Memory B cell (primary cell): ENCODE results near the gene PAXIP1.
A peak's percentile ranks its signal among the peaks of the same experiment; 100 is the strongest.

Experiments
- ATAC-seq: fragments of 150-1000 bp; cut with Tn5 transposase; 2 replicates; pipeline ENCODE4 v1.10.0; 2021; ENCODE audit warnings: low read depth, mild to moderate bottlenecking, moderate library complexity
- DNase-seq, 2 donors: peaks; one replicate each; pipeline ENCODE4 v3.0.0; 2022; ENCODE audit warnings: low spot score in 2 of 2
- H3K27ac Mint-ChIP-seq: one replicate; pipeline ENCODE4 v1.8.0; 2022; ENCODE audit warnings: mild to moderate bottlenecking, moderate library complexity, mixed read lengths
- H3K27me3 Mint-ChIP-seq: one replicate; pipeline ENCODE4 v1.8.0; 2022; ENCODE audit warnings: mixed read lengths
- H3K36me3 Mint-ChIP-seq: one replicate; pipeline ENCODE4 v1.8.0; 2022; ENCODE audit warnings: mild to moderate bottlenecking, mixed read lengths
- H3K4me1 Mint-ChIP-seq: one replicate; pipeline ENCODE4 v1.8.0; 2022; ENCODE audit warnings: mixed read lengths
- H3K4me3 Mint-ChIP-seq: one replicate; pipeline ENCODE4 v1.8.0; 2022; ENCODE audit warnings: mild to moderate bottlenecking, moderate library complexity, mixed read lengths
- H3K9me3 Mint-ChIP-seq: one replicate; pipeline ENCODE4 v1.8.0; 2022; ENCODE audit warnings: mixed read lengths

The PAXIP1 gene

DNA sequence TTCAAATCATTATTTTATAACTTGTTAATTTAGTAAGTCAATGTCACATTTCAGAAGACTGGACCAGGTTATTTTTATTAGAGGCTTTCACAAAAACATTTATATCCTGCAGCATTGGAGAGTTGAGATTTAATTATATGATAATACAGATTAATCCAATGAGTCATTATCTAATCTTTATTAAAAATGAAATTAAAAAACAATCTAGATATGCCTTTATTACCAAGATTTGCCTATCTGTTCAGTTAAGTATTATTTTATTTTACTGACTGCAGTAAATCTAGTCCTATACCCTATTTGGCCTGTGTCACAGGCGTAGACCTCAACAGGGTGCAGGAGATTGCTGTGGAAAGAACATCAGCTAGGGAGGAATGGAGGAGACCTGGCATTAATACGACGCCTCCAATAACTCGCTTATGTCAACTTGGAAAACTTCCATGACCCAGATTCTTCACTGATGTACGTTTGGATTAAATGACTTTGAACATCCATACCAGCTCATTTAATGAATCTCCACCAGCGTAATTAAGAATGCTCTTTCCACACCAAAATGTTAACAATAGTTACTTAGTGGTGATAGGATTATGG is 18.2 kb downstream of the PAXIP1 start:
- DNase-seq (no peak), ATAC-seq (no peak)
- Mint-ChIP-seq H3K4me1 (peaks cover 13% of the 10 kb centered on the region), H3K27ac (no peak overlapping the region), H3K9me3 (no peaks in the 10 kb centered on the region), H3K36me3 (peaks cover 20% of the 10 kb centered on the region), H3K27me3 (no peaks in the 10 kb centered on the region), H3K4me3 (no peak overlapping the region)

GRCh38 chr7:154978017-154978416 is 24.9 kb downstream of the PAXIP1 start:
- ATAC-seq (no peak), DNase-seq (no peak)
- H3K36me3 Mint-ChIP-seq, result peaks cover 37% of the 10 kb centered on the region
- H3K9me3 Mint-ChIP-seq, result peaks cover 3% of the 10 kb centered on the region
- no peak overlapping the region for H3K4me3 Mint-ChIP-seq
- no peak overlapping the region for H3K27ac Mint-ChIP-seq
- H3K27me3 Mint-ChIP-seq, result no peaks in the 10 kb centered on the region
- peaks cover 28% of the 10 kb centered on the region for H3K4me1 Mint-ChIP-seq

DNA sequence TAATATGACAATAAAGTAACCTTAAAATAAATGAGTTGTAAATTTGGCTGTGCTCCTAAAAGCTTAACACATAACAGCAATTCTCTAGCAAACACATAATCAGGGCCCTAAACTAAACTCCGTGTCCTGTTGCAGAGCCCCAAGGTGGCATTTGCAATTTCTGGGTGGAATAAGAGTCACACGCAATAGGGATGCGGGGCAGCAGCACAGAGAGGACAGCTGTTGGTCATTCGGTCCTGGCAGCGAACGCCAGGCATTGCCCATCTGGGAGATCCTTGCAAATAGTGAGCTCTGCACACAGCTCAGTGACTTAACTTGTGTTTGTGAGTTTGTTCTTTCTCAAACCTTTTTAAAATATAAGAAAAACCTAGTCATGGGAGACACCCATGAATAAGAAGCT is 25.7 kb downstream of the PAXIP1 start:
- H3K4me1 Mint-ChIP-seq, result peaks cover 28% of the 10 kb centered on the region
- no peaks in the 10 kb centered on the region for H3K27me3 Mint-ChIP-seq
- H3K27ac Mint-ChIP-seq, result no peak overlapping the region
- peaks cover 37% of the 10 kb centered on the region for H3K36me3 Mint-ChIP-seq
- no peak for DNase-seq
- H3K9me3 Mint-ChIP-seq, result peaks cover 3% of the 10 kb centered on the region
- ATAC-seq, result no peak
- no peak overlapping the region for H3K4me3 Mint-ChIP-seq

- no peak overlapping the region for H3K4me3 Mint-ChIP-seq
- H3K27me3 Mint-ChIP-seq, result no peaks in the 10 kb centered on the region
- H3K27ac Mint-ChIP-seq, result no peak overlapping the region
- H3K9me3 Mint-ChIP-seq, result peaks cover 3% of the 10 kb centered on the region
- peaks cover 37% of the 10 kb centered on the region for H3K36me3 Mint-ChIP-seq
- H3K4me1 Mint-ChIP-seq, result peaks cover 28% of the 10 kb centered on the region
- ATAC-seq (no peak), DNase-seq (no peak)
Observed at GRCh38 chr7:154976844-154977243, 26.1 kb downstream of the PAXIP1 start.

GRCh38 chr7:154975984-154976383 is 26.9 kb downstream of the PAXIP1 start:
- DNase-seq (no peak), ATAC-seq (no peak)
- peaks cover 28% of the 10 kb centered on the region for H3K4me1 Mint-ChIP-seq

GRCh38 chr7:154973381-154973780 is 29.5 kb downstream of the PAXIP1 start:
- H3K4me3 Mint-ChIP-seq, result no peak overlapping the region
- H3K27ac Mint-ChIP-seq, result peak overlapping the region; percentile 14

More at GRCh38 chr7:154975984-154976383, 26.9 kb downstream of the PAXIP1 start:
- Mint-ChIP-seq H3K4me3 (no peak overlapping the region), H3K36me3 (peaks cover 40% of the 10 kb centered on the region), H3K9me3 (peaks cover 3% of the 10 kb centered on the region), H3K27ac (peak overlapping the region; percentile 85), H3K27me3 (no peaks in the 10 kb centered on the region)

DNA sequence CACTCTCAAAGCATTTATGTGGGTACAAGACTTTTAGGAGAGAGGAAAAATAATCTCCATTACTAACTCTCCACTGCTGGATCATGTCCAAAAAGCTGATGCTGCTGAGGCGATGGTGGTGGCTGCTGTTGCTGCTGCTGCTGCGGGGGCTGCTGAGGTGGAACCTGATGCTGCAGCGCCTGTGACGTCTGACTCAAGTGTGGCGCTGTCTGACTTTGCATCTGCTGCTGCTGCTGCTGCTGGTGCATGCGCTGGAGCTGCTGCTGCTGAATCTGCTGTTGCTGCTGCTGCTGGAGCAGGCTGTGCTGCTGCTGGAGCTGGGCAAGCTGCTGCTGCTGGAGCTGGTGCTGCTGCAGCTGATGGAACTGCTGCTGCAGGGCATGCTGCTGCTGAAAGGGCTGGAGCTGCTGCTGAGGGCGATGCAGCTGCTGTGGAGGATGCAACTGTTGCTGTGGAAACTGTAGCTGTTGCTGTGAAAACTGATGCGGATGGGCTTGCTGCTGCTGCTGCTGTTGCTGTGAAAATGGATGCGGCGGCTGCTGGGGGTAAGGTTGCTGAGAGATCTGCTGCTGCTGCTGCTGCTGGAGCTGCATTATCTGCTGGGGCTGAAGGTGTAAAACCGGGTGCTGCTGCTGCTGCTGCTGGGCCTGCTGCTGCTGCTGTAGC is 34.5 kb downstream of the PAXIP1 start:
- no peaks in the 10 kb centered on the region for H3K9me3 Mint-ChIP-seq
- peaks cover 2% of the 10 kb centered on the region for H3K4me1 Mint-ChIP-seq
- no peak overlapping the region for H3K27ac Mint-ChIP-seq
- no peaks in the 10 kb centered on the region for H3K27me3 Mint-ChIP-seq
- H3K4me3 Mint-ChIP-seq, result no peak overlapping the region
- DNase-seq (no peak), ATAC-seq (no peak)
- H3K36me3 Mint-ChIP-seq, result peaks cover 22% of the 10 kb centered on the region

More at GRCh38 chr7:154973381-154973780, 29.5 kb downstream of the PAXIP1 start:
- Mint-ChIP-seq H3K4me1 (peaks cover 28% of the 10 kb centered on the region), H3K27me3 (no peaks in the 10 kb centered on the region), H3K36me3 (peaks cover 31% of the 10 kb centered on the region), H3K9me3 (peaks cover 3% of the 10 kb centered on the region)
- DNase-seq, result no peak
- no peak for ATAC-seq

- Mint-ChIP-seq H3K36me3 (peaks cover 19% of the 10 kb centered on the region), H3K27ac (no peak overlapping the region), H3K9me3 (no peaks in the 10 kb centered on the region), H3K4me1 (no peaks in the 10 kb centered on the region), H3K27me3 (no peaks in the 10 kb centered on the region), H3K4me3 (no peak overlapping the region)
- no peak for DNase-seq
- no peak for ATAC-seq
Observed at GRCh38 chr7:154967401-154967955, 35.4 kb downstream of the PAXIP1 start.

DNA sequence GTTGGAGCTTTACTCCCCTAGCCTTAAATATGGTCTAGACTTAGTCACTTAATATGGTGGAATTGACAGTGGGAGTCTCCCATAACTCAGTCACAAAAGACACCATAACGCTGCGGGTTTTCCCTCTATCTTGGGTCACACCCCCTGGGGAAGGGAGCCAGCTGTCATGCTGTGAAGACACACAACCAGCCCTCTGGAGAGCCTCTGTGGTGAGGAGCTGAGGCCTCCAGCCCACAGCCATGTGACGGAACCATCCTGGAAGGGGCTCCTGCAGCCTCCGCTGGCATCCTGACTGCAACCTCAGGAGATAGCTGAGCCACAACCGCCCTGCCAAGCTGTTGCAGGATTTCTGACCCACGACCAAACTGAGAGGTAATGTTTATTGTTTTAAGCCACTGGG is 37.9 kb downstream of the PAXIP1 start:
- no peaks in the 10 kb centered on the region for H3K4me1 Mint-ChIP-seq
- H3K36me3 Mint-ChIP-seq, result peaks cover 26% of the 10 kb centered on the region
- no peaks in the 10 kb centered on the region for H3K27me3 Mint-ChIP-seq
- H3K27ac Mint-ChIP-seq, result no peak overlapping the region
- no peak for DNase-seq
- H3K4me3 Mint-ChIP-seq, result no peak overlapping the region
- H3K9me3 Mint-ChIP-seq, result no peaks in the 10 kb centered on the region
- no peak for ATAC-seq

DNA sequence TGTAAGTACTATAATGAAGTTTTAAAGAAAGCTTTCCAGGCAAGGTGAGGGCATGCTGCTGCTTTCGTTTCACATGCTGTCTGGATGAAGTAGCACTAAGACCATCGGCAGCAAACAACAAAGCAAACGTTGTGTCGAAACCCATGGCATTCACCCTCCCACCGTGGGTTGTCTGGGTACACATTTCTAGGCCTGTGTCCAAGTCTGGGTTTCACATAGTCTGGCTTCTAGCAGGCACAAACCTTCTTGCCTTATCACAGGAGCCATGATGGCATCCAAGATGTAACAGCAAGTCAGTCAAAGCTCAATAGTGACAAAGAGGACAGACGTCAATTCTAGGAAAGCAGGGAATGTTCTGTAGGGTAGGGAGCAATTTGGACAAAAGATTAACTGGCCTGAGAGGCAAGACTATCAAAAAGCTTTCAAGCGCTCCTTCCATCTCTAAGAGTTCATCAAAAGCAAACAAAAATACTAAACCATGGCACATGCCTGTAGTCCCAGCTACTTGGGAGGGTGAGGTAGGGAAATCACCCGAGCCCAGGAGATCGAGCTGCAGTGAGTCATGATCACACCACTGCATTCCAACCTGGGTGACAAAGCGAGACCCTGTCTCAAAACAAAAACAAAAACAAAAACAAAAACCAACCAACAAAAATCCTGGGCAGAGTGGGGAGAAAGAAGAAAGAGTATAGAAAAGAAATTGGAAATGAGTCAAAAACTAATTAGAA is 42.7 kb downstream of the PAXIP1 start:
- ATAC-seq (no peak), DNase-seq (no peak)
- Mint-ChIP-seq H3K9me3 (no peaks in the 10 kb centered on the region), H3K4me3 (no peak overlapping the region), H3K27me3 (no peaks in the 10 kb centered on the region), H3K4me1 (no peaks in the 10 kb centered on the region), H3K36me3 (peaks cover 14% of the 10 kb centered on the region), H3K27ac (no peak overlapping the region)

DNA sequence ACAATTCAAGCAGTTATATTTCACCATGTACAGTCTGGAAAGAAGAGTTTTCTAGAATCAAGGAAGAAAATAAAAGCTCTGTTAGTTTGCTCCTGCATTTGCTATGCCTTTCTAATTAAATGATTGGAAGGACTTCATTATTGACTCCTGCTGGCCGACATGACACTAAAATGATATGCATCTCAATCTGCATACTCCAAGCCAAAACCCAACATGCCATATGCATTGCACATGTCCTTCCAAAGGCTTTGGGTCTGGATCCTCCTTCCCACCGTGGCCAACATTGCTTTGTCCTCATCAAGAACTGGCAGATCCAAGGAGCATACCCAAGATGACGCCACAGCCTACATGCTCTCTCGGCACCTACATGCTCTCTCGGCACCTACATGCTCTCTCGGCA is 46.5 kb downstream of the PAXIP1 start:
- H3K4me3 Mint-ChIP-seq, result no peak overlapping the region
- H3K4me1 Mint-ChIP-seq, result no peaks in the 10 kb centered on the region
- H3K9me3 Mint-ChIP-seq, result no peaks in the 10 kb centered on the region
- peaks cover 16% of the 10 kb centered on the region for H3K36me3 Mint-ChIP-seq
- ATAC-seq (no peak), DNase-seq (no peak)
- H3K27me3 Mint-ChIP-seq, result no peaks in the 10 kb centered on the region
- peak overlapping the region; percentile 71 for H3K27ac Mint-ChIP-seq

- Mint-ChIP-seq H3K27ac (no peak overlapping the region), H3K4me1 (no peaks in the 10 kb centered on the region), H3K4me3 (no peak overlapping the region), H3K27me3 (no peaks in the 10 kb centered on the region), H3K9me3 (no peaks in the 10 kb centered on the region), H3K36me3 (peaks cover 16% of the 10 kb centered on the region)
- ATAC-seq (peak; percentile 45), DNase-seq (peak; percentile 34 to 61)
Observed at GRCh38 chr7:154953006-154953684, 49.8 kb downstream of the PAXIP1 start.

DNA sequence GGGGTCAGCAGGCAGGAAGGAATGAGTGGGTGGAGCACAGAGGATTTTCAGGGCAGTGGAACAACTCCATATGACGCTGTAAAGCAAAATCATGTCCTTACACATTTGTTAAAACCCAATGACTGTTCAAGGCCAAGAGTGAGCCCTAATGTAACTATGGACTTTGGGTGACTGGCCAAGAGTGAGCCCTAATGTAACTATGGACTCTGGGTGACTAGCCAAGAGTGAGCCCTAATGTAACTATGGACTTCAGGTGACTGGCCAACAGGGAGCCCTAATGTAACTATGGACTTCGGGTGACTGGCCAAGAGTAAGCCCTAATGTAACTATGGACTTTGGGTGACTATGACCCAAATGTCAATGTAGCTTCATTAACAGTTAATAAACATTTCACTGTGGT is 52.0 kb downstream of the PAXIP1 start:
- Mint-ChIP-seq H3K27ac (no peak overlapping the region), H3K4me1 (no peaks in the 10 kb centered on the region), H3K36me3 (peaks cover 16% of the 10 kb centered on the region), H3K9me3 (no peaks in the 10 kb centered on the region), H3K27me3 (no peaks in the 10 kb centered on the region), H3K4me3 (no peak overlapping the region)
- no peak for ATAC-seq
- no peak for DNase-seq

GRCh38 chr7:154947604-154948003 is 55.3 kb downstream of the PAXIP1 start:
- H3K4me3 Mint-ChIP-seq, result no peak overlapping the region
- peaks cover 17% of the 10 kb centered on the region for H3K36me3 Mint-ChIP-seq
- no peaks in the 10 kb centered on the region for H3K27me3 Mint-ChIP-seq
- H3K9me3 Mint-ChIP-seq, result no peaks in the 10 kb centered on the region
- no peak for DNase-seq
- H3K4me1 Mint-ChIP-seq, result no peaks in the 10 kb centered on the region
- no peak overlapping the region for H3K27ac Mint-ChIP-seq
- ATAC-seq, result no peak
